ENCODE results near the gene TAS2R40.
"Not testable (repeated sequence)": the region's sequence is repeated elsewhere in the genome, so short reads cannot be mapped to it uniquely, and the experiment has no call there.

The TAS2R40 gene

GRCh38 chr7:143221737-143222136 lies at the start of gene TAS2R40:
Gene TAS2R40 (plus strand): TSS chr7:143222037. CDS start chr7:143222079, 42 bp downstream.
- no peak within 1 kb of the TSS for H3K4me3 ChIP-seq (ENCODE audit: low read length)
- no peak for TF ChIP-seq ZNF274 (IDR thresholded peaks at IDR 0.05; ENCODE audit: low read depth, low read length)

GRCh38 chr7:143172354-143172753 lies 49.5 kb upstream of the TAS2R40 start:
- H3K4me3 ChIP-seq (ENCODE audit: low read length) = no peak overlapping the region
- TF ChIP-seq ZNF274 (IDR thresholded peaks at IDR 0.05; ENCODE audit: low read depth, low read length) = no peak

DNA sequence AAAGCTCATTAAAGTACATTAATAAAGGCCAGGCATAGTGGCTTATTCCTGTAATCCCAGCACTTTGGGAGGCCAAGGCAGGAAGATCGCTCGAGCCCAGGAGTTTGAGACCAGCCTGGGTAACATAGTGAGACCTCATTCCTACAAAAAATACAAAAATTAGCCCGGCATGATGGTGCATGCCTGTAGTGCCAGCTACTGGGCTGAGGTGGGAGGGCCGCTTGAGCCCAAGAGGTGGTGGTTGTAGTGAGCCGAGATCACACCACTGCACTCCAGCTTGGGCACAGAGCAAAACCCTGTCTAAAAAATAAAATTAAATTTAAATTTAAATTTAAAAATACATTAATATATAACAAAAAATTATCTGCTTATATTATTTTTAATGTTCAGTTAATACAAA lies 45.7 kb upstream of the TAS2R40 start:
- H3K4me3 ChIP-seq (ENCODE audit: low read length) = no peak overlapping the region
- TF ChIP-seq ZNF274 (IDR thresholded peaks at IDR 0.05; ENCODE audit: low read depth, low read length) = no peak

DNA sequence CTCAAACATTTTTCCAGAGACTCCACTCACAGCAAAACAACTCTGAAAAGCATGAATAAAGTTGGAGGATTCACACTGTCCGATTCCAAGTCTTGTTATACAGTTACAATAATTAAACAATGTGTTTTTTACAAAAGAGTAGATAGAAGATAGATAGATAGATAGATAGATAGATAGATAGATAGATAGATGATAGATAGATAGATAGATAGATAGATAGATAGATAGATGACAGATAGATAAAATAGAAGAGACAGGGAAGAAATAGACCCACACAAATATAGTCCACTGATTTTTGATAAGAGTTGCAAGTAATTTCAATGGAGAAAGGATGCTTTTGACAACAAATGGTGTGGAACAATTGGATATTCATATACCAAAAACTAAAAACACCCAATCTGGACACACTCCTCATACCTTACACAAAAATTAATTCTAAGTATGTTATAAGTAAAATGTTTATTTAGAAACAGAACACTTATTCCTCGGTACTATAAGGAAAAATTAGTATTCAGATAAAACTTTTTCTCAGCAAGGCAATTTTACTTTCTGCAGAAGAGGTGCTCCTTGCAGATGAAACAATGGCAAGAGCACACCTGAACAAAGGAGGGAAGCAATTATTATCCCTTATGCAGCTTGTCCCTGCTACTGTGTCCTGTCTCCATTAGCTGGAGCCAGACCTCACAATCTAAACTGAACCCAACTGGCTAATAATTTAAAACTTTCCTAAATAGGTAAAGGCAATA lies 44.3 kb upstream of the TAS2R40 start:
- TF ChIP-seq ZNF274 (IDR thresholded peaks at IDR 0.05; ENCODE audit: low read depth, low read length) = no peak

GRCh38 chr7:143180771-143181170 lies 41.1 kb upstream of the TAS2R40 start:
- H3K4me3 ChIP-seq (ENCODE audit: low read length) = not testable (repeated sequence)

More for the DNA sequence above, 44.3 kb upstream of the TAS2R40 start:
- no peak overlapping the region for H3K4me3 ChIP-seq (ENCODE audit: low read length)

DNA sequence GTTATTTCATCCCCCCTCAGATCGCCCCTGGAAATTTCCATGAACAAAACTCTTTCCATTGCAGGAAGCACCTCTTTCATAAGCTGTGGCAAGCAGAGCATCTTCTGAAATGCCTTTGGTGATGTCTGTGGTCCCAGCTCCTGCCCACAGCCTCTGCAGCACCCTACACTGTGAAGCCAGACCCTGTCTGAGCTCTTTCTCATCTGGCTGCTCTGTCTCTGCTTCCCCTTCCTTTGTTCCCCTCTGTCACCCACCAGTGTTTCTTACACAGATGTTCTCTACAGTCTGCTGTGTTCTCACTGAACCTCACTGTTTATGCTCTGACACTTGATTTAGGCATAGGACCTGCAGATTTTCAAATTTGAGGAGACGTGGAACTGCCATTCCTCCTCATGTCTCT lies 40.5 kb upstream of the TAS2R40 start:
- TF ChIP-seq ZNF274 (IDR thresholded peaks at IDR 0.05; ENCODE audit: low read depth, low read length) = no peak
- H3K4me3 ChIP-seq (ENCODE audit: low read length) = no peak overlapping the region

GRCh38 chr7:143183024-143183423 lies 38.8 kb upstream of the TAS2R40 start, which contains the start of gene TAS2R39:
Gene TAS2R39 (plus strand): TSS chr7:143183419. CDS start chr7:143183419, 0 bp downstream.
- no peak for TF ChIP-seq ZNF274 (IDR thresholded peaks at IDR 0.05; ENCODE audit: low read depth, low read length)
- no peak within 1 kb of the TSS for H3K4me3 ChIP-seq (ENCODE audit: low read length)

DNA sequence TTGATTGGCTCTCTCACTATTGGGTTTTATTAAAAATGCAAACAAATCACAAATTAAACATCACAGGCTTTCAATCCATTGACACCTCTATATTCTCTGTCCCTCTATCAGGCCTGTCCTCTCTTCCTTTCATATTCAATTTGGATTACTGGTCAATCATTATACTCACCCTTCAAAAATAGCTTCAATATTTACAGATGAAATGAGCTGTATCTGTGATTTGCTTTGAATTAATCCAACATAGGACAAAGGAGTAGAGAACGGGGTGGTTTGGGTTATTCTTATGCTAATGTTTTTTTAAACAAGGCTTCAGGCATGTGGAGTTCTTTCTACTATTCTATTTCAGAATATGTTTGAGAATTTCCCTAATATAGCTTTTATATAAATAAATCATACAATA lies 36.3 kb upstream of the TAS2R40 start:
- TF ChIP-seq ZNF274 (IDR thresholded peaks at IDR 0.05; ENCODE audit: low read depth, low read length) = no peak
- no peak overlapping the region for H3K4me3 ChIP-seq (ENCODE audit: low read length)

DNA sequence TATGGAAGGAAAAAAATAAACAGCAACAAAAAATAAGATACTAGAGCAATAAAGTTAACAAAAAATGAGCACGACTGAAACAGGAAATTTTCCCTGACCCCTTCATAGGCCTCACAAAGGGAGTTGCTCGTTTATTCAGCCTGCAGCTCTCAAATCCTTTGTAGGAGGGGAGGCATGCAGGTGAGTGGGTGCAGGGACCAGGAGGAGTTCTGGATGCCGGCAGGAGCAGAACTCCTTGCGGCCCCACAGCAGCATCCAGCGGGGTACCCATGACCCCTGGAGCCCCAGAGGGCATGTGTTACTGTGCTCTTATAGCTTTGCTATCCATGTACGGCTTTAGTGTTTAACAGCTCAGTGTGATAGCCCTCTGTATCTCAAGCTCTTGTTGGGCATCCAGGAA lies 32.8 kb upstream of the TAS2R40 start:
- no peak for TF ChIP-seq ZNF274 (IDR thresholded peaks at IDR 0.05; ENCODE audit: low read depth, low read length)
- H3K4me3 ChIP-seq (ENCODE audit: low read length) = no peak overlapping the region

DNA sequence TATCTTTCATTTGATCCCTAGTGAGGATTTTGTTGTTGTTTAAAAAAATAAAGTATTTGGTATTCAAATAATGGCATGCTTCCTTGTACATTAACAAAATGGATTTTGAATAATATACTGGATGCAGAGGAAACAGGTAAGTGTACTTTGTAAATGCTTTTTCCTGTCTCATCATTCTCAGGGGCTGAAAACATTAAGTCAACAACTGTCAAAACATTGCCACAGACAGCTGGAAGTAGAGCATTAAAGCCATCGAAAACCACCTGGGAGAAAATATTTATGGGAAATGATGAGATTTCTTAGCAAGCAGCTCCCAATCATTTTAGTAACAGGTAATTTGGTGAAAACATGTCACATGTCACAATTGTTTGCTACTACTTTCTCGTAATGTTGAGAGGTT lies 28.0 kb upstream of the TAS2R40 start:
- TF ChIP-seq ZNF274 (IDR thresholded peaks at IDR 0.05; ENCODE audit: low read depth, low read length) = no peak
- H3K4me3 ChIP-seq (ENCODE audit: low read length) = no peak overlapping the region

GRCh38 chr7:143199040-143199439 lies 22.8 kb upstream of the TAS2R40 start:
- TF ChIP-seq ZNF274 (IDR thresholded peaks at IDR 0.05; ENCODE audit: low read depth, low read length) = no peak

DNA sequence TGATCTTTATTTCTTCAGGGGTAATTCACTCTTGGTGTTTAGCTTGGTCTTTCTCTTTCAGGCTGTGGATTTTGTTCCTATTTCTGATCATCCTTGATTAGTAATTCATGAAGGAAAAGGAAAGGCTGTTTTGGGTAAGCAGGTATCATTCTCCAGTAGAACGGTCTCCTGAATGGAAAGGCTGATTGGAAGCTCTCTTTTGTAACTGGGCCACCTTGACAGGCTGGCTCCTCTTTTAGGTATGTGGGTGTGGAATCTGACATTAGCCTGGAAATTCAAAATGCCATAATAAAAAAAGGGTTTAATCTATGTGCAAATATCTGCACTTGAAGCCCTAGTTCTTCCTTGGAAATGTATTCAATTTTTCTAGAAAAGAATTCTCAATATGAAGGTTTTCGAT lies 19.7 kb upstream of the TAS2R40 start:
- no peak overlapping the region for H3K4me3 ChIP-seq (ENCODE audit: low read length)
- no peak for TF ChIP-seq ZNF274 (IDR thresholded peaks at IDR 0.05; ENCODE audit: low read depth, low read length)

More at GRCh38 chr7:143199040-143199439, 22.8 kb upstream of the TAS2R40 start:
- H3K4me3 ChIP-seq (ENCODE audit: low read length) = no peak overlapping the region

DNA sequence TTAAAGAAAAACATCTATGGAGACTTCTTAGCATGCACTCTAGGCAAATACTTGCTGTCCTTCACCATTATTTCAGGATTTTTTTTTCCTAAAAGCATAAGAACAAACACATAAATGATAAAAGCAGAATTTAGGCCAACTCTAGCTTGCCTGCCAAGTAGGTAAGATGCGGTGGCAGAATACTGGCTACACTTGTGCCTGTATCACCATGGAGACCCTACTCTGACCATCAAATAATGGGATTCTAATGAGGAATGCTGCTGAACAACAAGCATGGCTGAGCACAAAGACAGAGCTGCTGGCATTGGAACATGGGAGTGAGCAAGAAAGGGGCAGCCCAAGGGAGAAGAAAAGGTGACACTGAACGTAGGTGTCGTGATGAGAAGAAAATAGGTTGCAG lies 18.5 kb upstream of the TAS2R40 start:
- no peak overlapping the region for H3K4me3 ChIP-seq (ENCODE audit: low read length)
- TF ChIP-seq ZNF274 (IDR thresholded peaks at IDR 0.05; ENCODE audit: low read depth, low read length) = no peak

DNA sequence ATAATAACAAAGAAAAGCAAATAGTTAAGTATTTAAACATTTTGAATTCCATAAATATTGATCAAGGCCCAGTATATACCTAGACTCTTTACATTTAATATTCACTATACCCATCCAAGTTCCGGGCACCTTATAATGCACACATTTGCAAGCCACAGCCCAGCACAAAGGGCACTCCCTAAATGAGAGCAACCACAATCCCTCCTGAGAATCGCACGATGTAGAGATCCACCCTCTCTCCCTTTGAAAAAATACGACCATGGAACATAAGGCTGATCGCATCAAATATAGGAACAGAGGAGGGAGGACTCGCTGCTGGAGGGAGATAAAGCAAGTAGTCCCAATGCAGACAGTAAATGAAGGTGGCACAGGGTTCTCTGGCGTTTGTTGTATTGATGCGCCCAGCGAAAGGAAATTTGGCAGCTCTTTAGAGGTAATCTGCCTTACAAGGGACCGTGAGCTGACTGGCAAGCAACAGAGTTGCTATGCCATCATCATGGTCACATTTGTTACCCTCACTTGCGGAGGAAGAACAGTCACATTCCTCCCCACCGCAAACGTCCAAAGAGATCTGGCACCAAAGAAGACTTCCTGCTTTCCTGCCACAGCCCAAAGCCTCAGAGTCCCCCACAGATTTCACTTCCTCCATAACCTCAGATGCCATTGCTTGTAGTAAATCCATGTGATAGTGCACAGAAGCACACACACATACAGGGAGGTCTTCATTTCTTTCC lies 16.1 kb upstream of the TAS2R40 start:
- no peak overlapping the region; the same call in 1 of the 2 replicates for H3K4me3 ChIP-seq (ENCODE audit: low read length)
- TF ChIP-seq ZNF274 (IDR thresholded peaks at IDR 0.05; ENCODE audit: low read depth, low read length) = no peak

DNA sequence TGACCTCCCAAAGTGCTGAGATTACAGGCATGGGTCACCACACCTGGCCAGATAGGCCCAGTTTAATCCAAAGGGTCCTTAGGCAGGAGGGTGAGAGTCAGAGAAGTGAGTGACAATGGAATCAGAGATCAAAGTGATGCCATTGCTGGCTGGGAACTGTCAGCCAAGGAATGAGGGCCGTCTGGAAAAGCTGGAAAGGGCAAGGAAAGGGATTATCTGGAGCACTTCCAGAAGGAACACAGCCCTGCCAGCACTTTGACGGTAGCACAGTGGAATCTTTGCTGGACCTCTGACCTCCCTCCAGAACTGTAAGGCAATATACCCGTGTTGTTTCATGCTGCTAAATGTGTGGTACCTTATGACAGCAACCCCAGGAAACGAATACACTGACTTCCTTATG lies 11.3 kb upstream of the TAS2R40 start:
- no peak overlapping the region for H3K4me3 ChIP-seq (ENCODE audit: low read length)
- TF ChIP-seq ZNF274 (IDR thresholded peaks at IDR 0.05; ENCODE audit: low read depth, low read length) = no peak

DNA sequence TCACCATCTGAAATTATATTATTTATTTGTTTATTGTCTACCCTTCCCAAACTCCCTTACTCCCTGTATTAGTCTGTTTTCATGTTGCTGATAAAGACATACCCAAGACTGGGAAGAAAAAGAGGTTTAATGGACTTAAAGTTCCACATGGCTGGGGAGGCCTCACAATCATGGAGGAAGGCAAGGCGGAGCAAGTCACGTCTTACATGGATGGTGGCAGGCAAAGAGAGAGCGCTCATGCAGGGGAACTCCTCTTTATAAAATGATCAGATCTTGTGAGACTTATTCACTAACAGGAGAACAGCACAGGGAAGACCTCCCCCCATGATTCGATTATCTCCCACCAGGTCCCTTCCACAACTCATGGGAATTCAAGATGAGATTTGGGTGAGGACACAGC lies 8.4 kb upstream of the TAS2R40 start:
- H3K4me3 ChIP-seq (ENCODE audit: low read length) = not testable (repeated sequence)

Measured in GM08714 (cell line).